Measurements from ENCODE around the gene GALNT13. TPM values are rescaled to one million over a fixed set of nuclear protein-coding genes. Genes with fewer than 3 reads are reported as not detected.

The GALNT13 gene
- total and polyA plus RNA-seq, 2 donors from 2014 or later: 0.57 TPM; not detected in 1

DNA sequence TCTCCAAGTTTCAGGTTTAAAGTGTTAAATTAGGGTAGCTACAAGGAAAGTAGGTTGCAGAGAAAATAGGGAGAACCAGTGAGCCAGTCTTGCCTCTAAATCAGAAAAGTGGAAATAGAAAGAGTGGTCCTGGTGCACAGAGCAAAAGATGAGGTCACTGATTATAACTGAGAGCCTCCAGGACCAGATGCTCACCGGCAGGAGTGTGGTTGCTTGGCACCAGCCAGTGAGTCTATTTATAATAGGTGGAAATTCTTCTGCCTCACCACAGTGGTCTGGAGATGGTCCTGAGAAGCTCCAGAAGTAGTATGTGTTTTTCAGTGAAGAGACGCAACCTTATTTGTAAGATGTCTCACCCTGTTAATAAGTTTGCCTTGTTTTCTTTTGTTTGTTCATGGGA is 452.9 kb downstream of the GALNT13 start:
- no peaks in the 10 kb centered on the region for H3K27me3 ChIP-seq (ENCODE audit: control insufficient read depth, insufficient read depth, low read length)
- intact Hi-C loops (cut with DNase I): no loop called here
- no peak overlapping the region for H3K4me3 ChIP-seq (ENCODE audit: low read length in 3 of 3)
- no peak overlapping the region for H3K9ac ChIP-seq (ENCODE audit: low read length in 3 of 3)
- H3K9me3 ChIP-seq (ENCODE audit: control insufficient read depth in 2 of 3, insufficient read depth in 1 of 3, low read length in 3 of 3): no peaks in the 10 kb centered on the region
- no peaks in the 10 kb centered on the region for H3K36me3 ChIP-seq (ENCODE audit: control insufficient read depth in 2 of 3, insufficient read depth in 3 of 3, low read length in 3 of 3)
- DNase-seq (no peak), FAIRE-seq (no peak)
- H3K27ac ChIP-seq (ENCODE audit: low read depth in 2 of 2, low read length in 2 of 2): no peak overlapping the region
- no peaks in the 10 kb centered on the region for H3K4me1 ChIP-seq (ENCODE audit: control insufficient read depth in 2 of 3, insufficient read depth in 2 of 3, low read depth in 1 of 3, low read length in 3 of 3)
- TF ChIP-seq, protein P1, sequence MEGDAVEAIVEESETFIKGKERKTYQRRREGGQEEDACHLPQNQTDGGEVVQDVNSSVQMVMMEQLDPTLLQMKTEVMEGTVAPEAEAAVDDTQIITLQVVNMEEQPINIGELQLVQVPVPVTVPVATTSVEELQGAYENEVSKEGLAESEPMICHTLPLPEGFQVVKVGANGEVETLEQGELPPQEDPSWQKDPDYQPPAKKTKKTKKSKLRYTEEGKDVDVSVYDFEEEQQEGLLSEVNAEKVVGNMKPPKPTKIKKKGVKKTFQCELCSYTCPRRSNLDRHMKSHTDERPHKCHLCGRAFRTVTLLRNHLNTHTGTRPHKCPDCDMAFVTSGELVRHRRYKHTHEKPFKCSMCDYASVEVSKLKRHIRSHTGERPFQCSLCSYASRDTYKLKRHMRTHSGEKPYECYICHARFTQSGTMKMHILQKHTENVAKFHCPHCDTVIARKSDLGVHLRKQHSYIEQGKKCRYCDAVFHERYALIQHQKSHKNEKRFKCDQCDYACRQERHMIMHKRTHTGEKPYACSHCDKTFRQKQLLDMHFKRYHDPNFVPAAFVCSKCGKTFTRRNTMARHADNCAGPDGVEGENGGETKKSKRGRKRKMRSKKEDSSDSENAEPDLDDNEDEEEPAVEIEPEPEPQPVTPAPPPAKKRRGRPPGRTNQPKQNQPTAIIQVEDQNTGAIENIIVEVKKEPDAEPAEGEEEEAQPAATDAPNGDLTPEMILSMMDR (IDR thresholded peaks at IDR 0.05; ENCODE audit: borderline replicate concordance, extremely low read depth, insufficient read depth): no peak

DNA sequence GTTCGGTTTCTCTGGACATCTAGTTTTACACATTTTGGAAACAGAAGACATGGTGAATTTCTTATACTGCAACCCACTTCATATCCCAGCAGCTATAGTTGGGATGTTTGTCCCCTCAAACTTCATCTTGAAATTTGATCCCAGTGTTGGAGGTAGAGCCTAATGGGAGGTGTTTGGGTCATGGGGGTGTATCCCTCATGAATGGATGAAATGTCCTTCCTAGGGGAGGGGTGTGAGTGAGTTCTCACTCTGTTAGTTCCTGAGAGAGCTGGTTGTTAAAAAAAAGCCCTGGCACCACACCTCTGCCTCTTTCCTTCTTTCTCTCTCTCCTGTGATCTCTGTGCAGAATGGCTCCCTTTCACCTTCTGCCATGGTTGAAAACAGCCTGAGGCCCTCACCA is 457.8 kb downstream of the GALNT13 start:
- FAIRE-seq (no peak), DNase-seq (no peak)
- H3K4me3 ChIP-seq (ENCODE audit: low read length in 3 of 3): no peak overlapping the region
- H3K9me3 ChIP-seq (ENCODE audit: control insufficient read depth in 2 of 3, insufficient read depth in 1 of 3, low read length in 3 of 3): no peaks in the 10 kb centered on the region
- H3K36me3 ChIP-seq (ENCODE audit: control insufficient read depth in 2 of 3, insufficient read depth in 3 of 3, low read length in 3 of 3): no peaks in the 10 kb centered on the region
- TF ChIP-seq, protein P1 (IDR thresholded peaks at IDR 0.05; ENCODE audit: borderline replicate concordance, extremely low read depth, insufficient read depth): no peak
- no peak overlapping the region for H3K9ac ChIP-seq (ENCODE audit: low read length in 3 of 3)
- H3K27me3 ChIP-seq (ENCODE audit: control insufficient read depth, insufficient read depth, low read length): no peaks in the 10 kb centered on the region
- no peaks in the 10 kb centered on the region for H3K4me1 ChIP-seq (ENCODE audit: control insufficient read depth in 2 of 3, insufficient read depth in 2 of 3, low read depth in 1 of 3, low read length in 3 of 3)
- H3K27ac ChIP-seq (ENCODE audit: low read depth in 2 of 2, low read length in 2 of 2): no peak overlapping the region
- intact Hi-C loops (cut with DNase I): no loop called here

DNA sequence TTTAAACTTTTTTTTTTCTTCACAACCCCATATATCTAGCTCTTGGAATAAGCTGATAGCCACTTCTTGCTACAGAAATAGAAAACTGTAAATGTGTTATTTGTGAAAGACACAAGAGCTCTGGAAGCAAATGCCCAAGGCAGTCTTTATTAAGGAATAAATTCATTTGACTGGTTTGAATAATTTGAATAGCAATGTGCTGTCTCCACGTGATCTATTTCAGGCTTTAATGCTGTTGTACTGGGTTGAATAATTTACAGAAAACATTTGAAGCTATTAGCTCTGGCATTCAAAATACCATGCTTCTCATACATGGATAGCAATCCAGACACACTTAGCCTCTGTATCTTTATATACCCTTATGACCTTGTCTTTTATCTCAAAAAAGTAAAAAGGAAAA is 460.1 kb downstream of the GALNT13 start:
- Histone ChIP-seq H3K9me3 (ENCODE audit: control insufficient read depth in 2 of 3, insufficient read depth in 1 of 3, low read length in 3 of 3) (no peaks in the 10 kb centered on the region), H3K27ac (ENCODE audit: low read depth in 2 of 2, low read length in 2 of 2) (no peak overlapping the region), H3K9ac (ENCODE audit: low read length in 3 of 3) (no peak overlapping the region), H3K27me3 (ENCODE audit: control insufficient read depth, insufficient read depth, low read length) (no peaks in the 10 kb centered on the region), H3K36me3 (ENCODE audit: control insufficient read depth in 2 of 3, insufficient read depth in 3 of 3, low read length in 3 of 3) (no peaks in the 10 kb centered on the region), H3K4me3 (ENCODE audit: low read length in 3 of 3) (no peak overlapping the region), H3K4me1 (ENCODE audit: control insufficient read depth in 2 of 3, insufficient read depth in 2 of 3, low read depth in 1 of 3, low read length in 3 of 3) (no peaks in the 10 kb centered on the region)
- TF ChIP-seq, protein P1 (IDR thresholded peaks at IDR 0.05; ENCODE audit: borderline replicate concordance, extremely low read depth, insufficient read depth): no peak
- intact Hi-C loops (cut with DNase I): no loop called here
- DNase-seq (peak in 2 of 5 donors; percentile 3 to 6), FAIRE-seq (no peak)

DNA sequence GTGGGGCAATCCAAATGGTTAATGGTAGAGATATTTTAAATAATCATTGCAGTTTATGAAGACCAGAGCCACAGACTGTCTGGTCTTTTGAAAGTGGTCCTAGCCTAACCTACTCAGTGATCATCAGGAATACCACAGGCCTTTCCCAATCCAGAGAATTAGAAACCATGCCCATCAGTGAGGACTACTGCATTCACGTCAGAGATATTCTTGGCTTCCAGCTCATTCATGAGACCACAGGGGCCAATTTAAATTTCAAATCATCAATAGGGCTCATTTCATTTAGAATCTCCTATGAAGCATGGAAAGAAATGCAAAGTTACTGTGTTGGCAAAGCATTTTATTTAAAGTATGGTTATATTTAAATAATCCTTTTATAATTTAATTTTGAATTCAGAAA is 464.5 kb downstream of the GALNT13 start:
- FAIRE-seq (no peak), DNase-seq (no peak)
- no peak overlapping the region for H3K27ac ChIP-seq (ENCODE audit: low read depth in 2 of 2, low read length in 2 of 2)

More for the DNA sequence above, 464.5 kb downstream of the GALNT13 start:
- TF ChIP-seq, protein P1 (IDR thresholded peaks at IDR 0.05; ENCODE audit: borderline replicate concordance, extremely low read depth, insufficient read depth): no peak
- Histone ChIP-seq H3K4me3 (ENCODE audit: low read length in 3 of 3) (no peak overlapping the region), H3K9me3 (ENCODE audit: control insufficient read depth in 2 of 3, insufficient read depth in 1 of 3, low read length in 3 of 3) (no peaks in the 10 kb centered on the region), H3K9ac (ENCODE audit: low read length in 3 of 3) (no peak overlapping the region), H3K4me1 (ENCODE audit: control insufficient read depth in 2 of 3, insufficient read depth in 2 of 3, low read depth in 1 of 3, low read length in 3 of 3) (no peaks in the 10 kb centered on the region), H3K36me3 (ENCODE audit: control insufficient read depth in 2 of 3, insufficient read depth in 3 of 3, low read length in 3 of 3) (no peaks in the 10 kb centered on the region), H3K27me3 (ENCODE audit: control insufficient read depth, insufficient read depth, low read length) (no peaks in the 10 kb centered on the region)
- intact Hi-C loops (cut with DNase I): no loop called here
